G401 (cell line): ENCODE measurements around the gene NEDD4L. TPM values are rescaled to one million over a fixed set of nuclear protein-coding genes. Genes with fewer than 3 reads are reported as not detected.
A peak's percentile ranks its signal among the peaks of the same experiment; 100 is the strongest.
"Not testable (repeated sequence)": the region's sequence is repeated elsewhere in the genome, so short reads cannot be mapped to it uniquely, and the experiment has no call there.

Source experiments
- DNase-seq: peaks from one replicate; pipeline ENCODE4 v3.0.0-alpha.2; 2015; ENCODE audit warnings: low spot score
- in situ Hi-C: cut with HindIII; loops from 2 replicates; pipeline ENCODE4 v1.10.0; 2016; ENCODE audit warnings: low sequenced_read_pairs, mixed read lengths
- total RNA-seq: library from RNA; depleted of rRNA; stranded (reverse); fragments of >200 nt; shearing (Covaris generic); gene quantifications from 2 replicates; pipeline ENCODE4 v1.2.3, GENCODE V29; 2014; rRNA removed

NEDD4L gene
- total RNA-seq, 1 experiment from 2014 or later, result 0.37 TPM

- in situ Hi-C loops, result no loop called here
- DNase-seq, result no peak
Measured at GRCh38 chr18:58426611-58427010, 382.6 kb downstream of the NEDD4L start.

- in situ Hi-C loops, result no loop called here
- no peak for DNase-seq
Measured at GRCh38 chr18:58427321-58427720, 383.3 kb downstream of the NEDD4L start.

GRCh38 chr18:58429442-58429841 is 385.4 kb downstream of the NEDD4L start:
- in situ Hi-C loops, result no loop called here
- no peak for DNase-seq

GRCh38 chr18:58431215-58431614 is 387.2 kb downstream of the NEDD4L start:
- in situ Hi-C loops, result no loop called here
- no peak for DNase-seq

- no peak for DNase-seq
- in situ Hi-C loops, result no loop called here
Measured at GRCh38 chr18:58432050-58432727, 388.2 kb downstream of the NEDD4L start.

GRCh38 chr18:58435221-58436005 is 391.4 kb downstream of the NEDD4L start:
- in situ Hi-C loops, DNase-seq: not testable (repeated sequence)

- DNase-seq, result no peak
- in situ Hi-C loops, result no loop called here
Measured at GRCh38 chr18:58438161-58438957, 394.3 kb downstream of the NEDD4L start.

- in situ Hi-C loops, result no loop called here
- no peak for DNase-seq
Measured at GRCh38 chr18:58438958-58439300, 394.9 kb downstream of the NEDD4L start.

- in situ Hi-C loops, result no loop called here
- no peak for DNase-seq
Measured at GRCh38 chr18:58443671-58444070, 399.6 kb downstream of the NEDD4L start.

- in situ Hi-C loops, result no loop called here
- peak; percentile 95 for DNase-seq
Measured at GRCh38 chr18:58446391-58447060, 402.5 kb downstream of the NEDD4L start.

GRCh38 chr18:58447402-58448095 is 403.5 kb downstream of the NEDD4L start:
- in situ Hi-C loops, result no loop called here
- peak; percentile 65 for DNase-seq

- in situ Hi-C loops, result no loop called here
- no peak for DNase-seq
Measured at GRCh38 chr18:58449464-58449863, 405.4 kb downstream of the NEDD4L start.

Other genes starting within 250 kb of the NEDD4L start
- not detected in 2 replicates for gene ATP8B1, start 240.9 kb upstream of the NEDD4L start, total RNA-seq